ENCODE data around the gene EFR3B. TPM values are rescaled to one million over a fixed set of nuclear protein-coding genes. Genes with fewer than 3 reads are reported as not detected.

The EFR3B gene
- polyA plus RNA-seq, 1 of the 3 experiments (the other 2 are of a cell fraction), result 1.5 TPM

DNA sequence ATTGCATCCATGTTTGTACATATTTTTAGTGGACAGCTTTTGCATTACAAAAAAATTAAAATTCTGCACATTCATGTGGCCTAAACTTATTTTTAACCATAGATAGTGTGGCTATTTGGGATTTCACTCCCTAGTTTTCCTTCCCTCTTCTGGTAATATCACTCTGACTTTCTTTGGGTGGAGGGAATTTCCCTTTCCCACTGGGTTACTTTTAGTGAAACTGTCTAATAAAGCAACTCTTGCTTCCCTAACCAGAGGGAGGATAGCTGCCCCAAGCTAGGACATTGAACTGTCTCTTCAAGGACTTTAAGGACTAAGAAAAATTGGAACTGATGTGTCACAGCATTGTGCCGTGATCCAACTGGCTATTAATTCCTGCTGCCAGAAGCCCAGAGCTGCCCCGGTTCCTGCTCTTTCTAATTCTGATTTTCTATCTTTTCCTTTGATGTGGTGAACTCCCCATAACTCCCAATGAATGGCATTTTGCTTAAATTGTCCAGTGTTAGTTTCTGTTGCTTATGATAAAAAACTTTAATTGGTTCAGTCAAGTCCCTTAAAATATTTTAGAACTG is 20.0 kb upstream of the EFR3B start:
- no peak overlapping the region for H3K27ac ChIP-seq (ENCODE audit: low read depth in 2 of 2, low read length in 1 of 2)
- no peaks in the 10 kb centered on the region for H3K27me3 ChIP-seq (ENCODE audit: insufficient read depth)
- no peak for DNase-seq
- POLR2A ChIA-PET, result no interaction called here
- H3F3A ChIP-seq (replicated peaks; ENCODE audit: insufficient read depth), result no peaks in the 10 kb centered on the region
- H3K36me3 ChIP-seq (replicated peaks in 1 of 2; ENCODE audit: control insufficient read depth in 1 of 2, insufficient read depth in 2 of 2, low read length in 1 of 2), result no peaks in the 10 kb centered on the region
- TF ChIP-seq MAX (IDR thresholded peaks at IDR 0.05; ENCODE audit: low read depth) (no peak), FOXJ3 (CRISPR knock-in tag; IDR thresholded peaks at IDR 0.05) (no peak), MEF2A (IDR thresholded peaks at IDR 0.05; ENCODE audit: borderline replicate concordance, low read depth) (no peak), TCF12 (IDR thresholded peaks at IDR 0.05) (no peak)
- no peaks in the 10 kb centered on the region for H3K9me2 ChIP-seq
- no peaks in the 10 kb centered on the region for H3K9me3 ChIP-seq
- H2AFZ ChIP-seq (ENCODE audit: low read depth), result no peak overlapping the region
- H4K20me1 ChIP-seq (ENCODE audit: insufficient read depth), result no peaks in the 10 kb centered on the region
- no peak overlapping the region for H3K4me2 ChIP-seq
- H3K9ac ChIP-seq, result no peak overlapping the region
- H3K79me2 ChIP-seq (ENCODE audit: insufficient read depth), result no peaks in the 10 kb centered on the region
- no peaks in the 10 kb centered on the region for H3K4me1 ChIP-seq (ENCODE audit: control insufficient read depth in 1 of 2, insufficient read depth in 2 of 2, low read depth in 1 of 2, low read length in 1 of 2)
- no peak overlapping the region for H3K4me3 ChIP-seq (ENCODE audit: low read depth in 2 of 2, low read length in 1 of 2)
- CTCF ChIA-PET, result interaction anchor here (1.1 to 2.7 kb wide), 4 partner anchors 13 to 174 kb away, joined by 3 to 7 read pairs (median 4); no protein-coding TSS in a partner anchor
- 96% methylated on average over 2 of the region's 2 CpGs for WGBS (ENCODE audit: low lambda C conversion rate)

DNA sequence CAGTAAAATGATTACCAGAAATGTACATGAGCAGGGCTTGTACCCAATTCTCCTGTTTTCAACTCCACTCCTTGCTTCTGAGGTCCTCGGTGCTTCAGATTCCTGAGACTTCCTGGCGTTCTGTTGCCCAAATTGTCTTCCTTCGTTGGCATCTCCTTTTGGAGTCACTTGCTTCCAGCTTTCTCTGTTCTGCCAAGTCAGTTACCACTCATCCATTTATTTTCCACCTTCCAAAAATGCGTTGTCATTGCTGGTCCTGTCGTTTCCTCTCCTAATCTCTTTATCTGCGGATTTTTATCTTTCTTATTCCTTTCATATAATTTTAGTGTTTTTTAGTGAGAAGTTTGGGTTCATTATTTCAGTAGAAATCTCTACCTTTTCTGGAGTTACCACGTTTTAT is 18.5 kb upstream of the EFR3B start:
- Histone ChIP-seq H3K9ac (no peak overlapping the region), H3K4me2 (no peak overlapping the region), H3K27me3 (ENCODE audit: insufficient read depth) (no peaks in the 10 kb centered on the region), H4K20me1 (ENCODE audit: insufficient read depth) (no peaks in the 10 kb centered on the region), H3K9me2 (no peaks in the 10 kb centered on the region), H3K4me1 (ENCODE audit: control insufficient read depth in 1 of 2, insufficient read depth in 2 of 2, low read depth in 1 of 2, low read length in 1 of 2) (no peaks in the 10 kb centered on the region), H3K27ac (ENCODE audit: low read depth in 2 of 2, low read length in 1 of 2) (no peak overlapping the region), H3K4me3 (ENCODE audit: low read depth in 2 of 2, low read length in 1 of 2) (no peak overlapping the region), H3K36me3 (replicated peaks in 1 of 2; ENCODE audit: control insufficient read depth in 1 of 2, insufficient read depth in 2 of 2, low read length in 1 of 2) (no peaks in the 10 kb centered on the region), H3K9me3 (no peaks in the 10 kb centered on the region), H2AFZ (ENCODE audit: low read depth) (no peak overlapping the region), H3F3A (replicated peaks; ENCODE audit: insufficient read depth) (no peaks in the 10 kb centered on the region), H3K79me2 (ENCODE audit: insufficient read depth) (no peaks in the 10 kb centered on the region)
- TF ChIP-seq USF2 (IDR thresholded peaks at IDR 0.05; ENCODE audit: borderline replicate concordance, low read depth, low read length) (no peak), RAD21 (IDR thresholded peaks at IDR 0.05; ENCODE audit: low read length) (no peak)
- CTCF ChIA-PET, result interaction anchor here (1.2 to 2.0 kb wide), 2 partner anchors 12 to 48 kb away, joined by 3 to 6 read pairs; no protein-coding TSS in a partner anchor
- no peak for DNase-seq
- WGBS (ENCODE audit: low lambda C conversion rate), result 44% methylated on average over 7 of the region's 7 CpGs
- POLR2A ChIA-PET, result no interaction called here

DNA sequence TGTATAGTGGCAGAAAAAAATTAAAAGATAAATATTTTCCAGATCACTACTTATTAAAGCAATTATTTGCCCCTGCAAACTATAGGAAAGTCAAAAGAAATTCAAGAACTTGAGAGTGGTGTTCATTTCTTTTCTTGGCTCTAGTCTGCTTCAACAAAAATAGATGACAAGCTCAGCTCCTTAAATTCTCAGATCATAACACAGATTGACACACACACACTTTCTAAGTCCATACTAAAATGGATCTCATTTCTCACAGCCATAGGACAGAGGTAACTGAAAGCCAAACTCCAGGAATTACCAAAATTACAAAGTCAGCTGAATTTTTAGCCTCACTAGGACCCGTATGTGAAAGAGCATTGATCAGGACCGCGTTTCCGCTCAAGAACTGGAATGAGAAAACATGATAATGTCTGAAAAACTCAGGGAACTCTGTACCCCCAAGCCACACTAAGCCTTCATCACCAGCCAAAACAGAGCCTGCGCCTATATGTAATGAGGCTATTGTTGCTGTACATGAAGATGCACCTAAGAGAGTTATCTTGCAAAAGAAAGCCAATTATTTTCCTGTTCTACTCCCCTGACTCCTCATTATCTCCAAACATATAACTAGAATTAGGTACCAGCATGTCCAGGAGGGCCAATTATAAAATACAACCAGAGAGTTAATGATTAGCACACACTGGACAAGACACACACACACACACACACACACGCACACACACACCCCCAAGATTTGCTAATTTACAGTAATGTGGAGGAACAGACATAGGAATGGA is 16.5 kb upstream of the EFR3B start:
- Histone ChIP-seq H3K36me3 (replicated peaks in 1 of 2; ENCODE audit: control insufficient read depth in 1 of 2, insufficient read depth in 2 of 2, low read length in 1 of 2) (no peaks in the 10 kb centered on the region), H4K20me1 (ENCODE audit: insufficient read depth) (no peaks in the 10 kb centered on the region), H3K4me3 (ENCODE audit: low read depth in 2 of 2, low read length in 1 of 2) (no peak overlapping the region), H3K9ac (no peak overlapping the region), H3K4me2 (no peak overlapping the region), H2AFZ (ENCODE audit: low read depth) (no peak overlapping the region), H3F3A (replicated peaks; ENCODE audit: insufficient read depth) (peaks cover 4% of the 10 kb centered on the region), H3K27ac (ENCODE audit: low read depth in 2 of 2, low read length in 1 of 2) (no peak overlapping the region), H3K9me3 (no peaks in the 10 kb centered on the region), H3K9me2 (no peaks in the 10 kb centered on the region), H3K27me3 (ENCODE audit: insufficient read depth) (no peaks in the 10 kb centered on the region), H3K4me1 (ENCODE audit: control insufficient read depth in 1 of 2, insufficient read depth in 2 of 2, low read depth in 1 of 2, low read length in 1 of 2) (no peaks in the 10 kb centered on the region), H3K79me2 (ENCODE audit: insufficient read depth) (no peaks in the 10 kb centered on the region)
- POLR2A ChIA-PET, result interaction anchor here (1.3 kb wide), 1 partner anchor 18 kb away, joined by 3 read pairs; no protein-coding TSS in a partner anchor
- CTCF ChIA-PET, result interaction anchor here (1.2 to 2.1 kb wide), 2 partner anchors 11 to 50 kb away, joined by 3 to 10 read pairs; no protein-coding TSS in a partner anchor
- WGBS (ENCODE audit: low lambda C conversion rate), result 84% methylated on average over 6 of the region's 6 CpGs
- DNase-seq, result no peak
- TF ChIP-seq NFIC (IDR thresholded peaks at IDR 0.05; ENCODE audit: borderline replicate concordance) (no peak), JUND (IDR thresholded peaks at IDR 0.05) (no peak), POLR2AphosphoS5 (IDR thresholded peaks at IDR 0.05; ENCODE audit: low read depth, low read length) (no peak), SMC3 (IDR thresholded peaks at IDR 0.05; ENCODE audit: low read depth, low read length) (no peak), FOSL2 (IDR thresholded peaks at IDR 0.05; ENCODE audit: borderline replicate concordance, low read depth) (no peak), FOXM1 (IDR thresholded peaks at IDR 0.05; ENCODE audit: low read depth) (no peak), TEAD4 (IDR thresholded peaks at IDR 0.05; ENCODE audit: borderline replicate concordance, insufficient read depth) (no peak), EP300 (IDR thresholded peaks at IDR 0.05; ENCODE audit: borderline replicate concordance in 1 of 2, low read depth in 1 of 2, low read length in 1 of 2) (no peak), MAX (IDR thresholded peaks at IDR 0.05; ENCODE audit: low read depth) (no peak)
- TF ChIP-seq, protein P1, sequence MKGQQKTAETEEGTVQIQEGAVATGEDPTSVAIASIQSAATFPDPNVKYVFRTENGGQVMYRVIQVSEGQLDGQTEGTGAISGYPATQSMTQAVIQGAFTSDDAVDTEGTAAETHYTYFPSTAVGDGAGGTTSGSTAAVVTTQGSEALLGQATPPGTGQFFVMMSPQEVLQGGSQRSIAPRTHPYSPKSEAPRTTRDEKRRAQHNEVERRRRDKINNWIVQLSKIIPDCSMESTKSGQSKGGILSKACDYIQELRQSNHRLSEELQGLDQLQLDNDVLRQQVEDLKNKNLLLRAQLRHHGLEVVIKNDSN (IDR thresholded peaks at IDR 0.05; ENCODE audit: borderline replicate concordance, low read depth), result no peak
- TF ChIP-seq, protein P2, sequence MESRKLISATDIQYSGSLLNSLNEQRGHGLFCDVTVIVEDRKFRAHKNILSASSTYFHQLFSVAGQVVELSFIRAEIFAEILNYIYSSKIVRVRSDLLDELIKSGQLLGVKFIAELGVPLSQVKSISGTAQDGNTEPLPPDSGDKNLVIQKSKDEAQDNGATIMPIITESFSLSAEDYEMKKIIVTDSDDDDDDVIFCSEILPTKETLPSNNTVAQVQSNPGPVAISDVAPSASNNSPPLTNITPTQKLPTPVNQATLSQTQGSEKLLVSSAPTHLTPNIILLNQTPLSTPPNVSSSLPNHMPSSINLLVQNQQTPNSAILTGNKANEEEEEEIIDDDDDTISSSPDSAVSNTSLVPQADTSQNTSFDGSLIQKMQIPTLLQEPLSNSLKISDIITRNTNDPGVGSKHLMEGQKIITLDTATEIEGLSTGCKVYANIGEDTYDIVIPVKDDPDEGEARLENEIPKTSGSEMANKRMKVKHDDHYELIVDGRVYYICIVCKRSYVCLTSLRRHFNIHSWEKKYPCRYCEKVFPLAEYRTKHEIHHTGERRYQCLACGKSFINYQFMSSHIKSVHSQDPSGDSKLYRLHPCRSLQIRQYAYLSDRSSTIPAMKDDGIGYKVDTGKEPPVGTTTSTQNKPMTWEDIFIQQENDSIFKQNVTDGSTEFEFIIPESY (IDR thresholded peaks at IDR 0.05; ENCODE audit: borderline replicate concordance, low read depth), result no peak

All from SK-N-SH (cell line).